Stomach (tissue), 4 donors: ENCODE data around the gene MBD3L2B.

Source experiments
- CTCF ChIP-seq, 7 experiments: fragments of 450-650 bp in 4 of 7; fragments of 200-600 bp in 3 of 7; sonication (generic) in 3 of 7; IDR thresholded peaks; one replicate each; pipeline ENCODE4 v1.5.1; 2016 to 2019; ENCODE audit warnings: antibody characterized with exemption in 7 of 7, control low read depth in 2 of 7, mild to moderate bottlenecking in 1 of 7
- POLR2A ChIP-seq, 4 donors: fragments of 450-650 bp; IDR thresholded peaks; one replicate each; pipeline ENCODE4 v1.6.1; 2016; ENCODE audit warnings: antibody characterized with exemption in 4 of 4, control low read depth in 2 of 4, mild to moderate bottlenecking in 1 of 4, moderate library complexity in 1 of 4

- TF ChIP-seq POLR2A (IDR thresholded peaks at IDR 0.05) (no peak), CTCF (IDR thresholded peaks at IDR 0.05) (no peak)
Measured at GRCh38 chr19:7000816-7001215, 20.4 kb downstream of the MBD3L2B start.
